HG03342 (cell line): ENCODE measurements around the gene MRPL18.

Source experiments
- ATAC-seq: cut with Tn5 transposase; IDR thresholded peaks from one replicate; pipeline ENCODE4 v1.9.1; 2021; ENCODE audit warnings: mild to moderate bottlenecking, moderate library complexity; ENCODE audit not compliant: unreplicated experiment

The MRPL18 gene

GRCh38 chr6:159838020-159838744, 47.9 kb downstream of the MRPL18 start:
- no peak for ATAC-seq

DNA sequence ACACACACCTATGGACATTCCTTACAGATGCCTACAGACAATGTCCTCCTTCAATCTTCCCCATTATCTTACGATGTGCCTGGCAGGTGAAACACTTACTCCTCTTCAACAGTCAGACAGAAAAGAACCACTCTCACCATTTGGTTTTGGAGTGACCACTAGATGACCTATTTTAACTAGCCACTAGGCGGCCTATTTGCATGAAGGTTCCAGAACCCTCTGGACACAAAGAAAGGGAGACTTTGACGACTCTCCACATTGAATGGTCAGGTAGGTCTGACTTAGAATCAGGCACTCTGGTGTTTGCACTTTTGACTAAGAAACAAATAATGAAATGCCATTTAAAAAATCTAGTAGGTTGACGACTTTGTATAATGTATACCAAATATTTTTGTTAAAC, 51.8 kb downstream of the MRPL18 start:
- ATAC-seq: no peak

GRCh38 chr6:159844737-159845645, 54.7 kb downstream of the MRPL18 start:
- no peak for ATAC-seq
